Osteocyte (in vitro differentiated cells): ENCODE data around the gene IL34. TPM values are rescaled to one million over a fixed set of nuclear protein-coding genes. Genes with fewer than 3 reads are reported as not detected.

ENCODE experiments used
- DNase-seq: peaks from one replicate; pipeline ENCODE4 v3.0.0; 2021; ENCODE audit warnings: mixed read lengths; ENCODE audit not compliant: unreplicated experiment; ENCODE audit errors: extremely low spot score
- H3K27ac Mint-ChIP-seq: one replicate; pipeline ENCODE4 v1.8.0; 2021; ENCODE audit warnings: mild to moderate bottlenecking, mixed read lengths; ENCODE audit not compliant: unreplicated experiment
- H3K27me3 Mint-ChIP-seq: one replicate; pipeline ENCODE4 v1.8.0; 2021; ENCODE audit warnings: mixed read lengths; ENCODE audit not compliant: unreplicated experiment
- H3K36me3 Mint-ChIP-seq: one replicate; pipeline ENCODE4 v1.8.0; 2021; ENCODE audit warnings: mixed read lengths; ENCODE audit not compliant: unreplicated experiment
- H3K4me1 Mint-ChIP-seq: one replicate; pipeline ENCODE4 v1.8.0; 2021; ENCODE audit warnings: mixed read lengths; ENCODE audit not compliant: unreplicated experiment
- H3K4me3 Mint-ChIP-seq: one replicate; pipeline ENCODE4 v1.8.0; 2021; ENCODE audit warnings: mild to moderate bottlenecking, moderate library complexity, mixed read lengths; ENCODE audit not compliant: unreplicated experiment
- H3K9me3 Mint-ChIP-seq: one replicate; pipeline ENCODE4 v1.8.0; 2021; ENCODE audit warnings: mixed read lengths; ENCODE audit not compliant: unreplicated experiment
- CTCF ChIP-seq: fragments of 200-600 bp; sonication (generic); IDR thresholded peaks from 2 replicates; pipeline ENCODE4 v1.5.0; 2021; ENCODE audit warnings: antibody characterized with exemption, mild to moderate bottlenecking, moderate library complexity
- total RNA-seq: library from RNA; stranded (reverse); gene quantifications from 2 replicates; pipeline ENCODE4 v1.2.1, GENCODE V29; 2021

IL34 gene
- total RNA-seq, 1 donor from 2014 or later: 12.7 TPM

- no peaks in the 10 kb centered on the region for H3K27me3 Mint-ChIP-seq
- no peak for DNase-seq
- no peak overlapping the region for H3K4me3 Mint-ChIP-seq
- no peak overlapping the region for H3K27ac Mint-ChIP-seq
- H3K4me1 Mint-ChIP-seq: peaks cover 39% of the 10 kb centered on the region
- no peaks in the 10 kb centered on the region for H3K36me3 Mint-ChIP-seq
- no peak for TF ChIP-seq CTCF
- no peaks in the 10 kb centered on the region for H3K9me3 Mint-ChIP-seq
Observed at GRCh38 chr16:70644763-70645597, 1.4 kb upstream of the IL34 start.

GRCh38 chr16:70647441-70648359, 1.3 kb downstream of the IL34 start:
- DNase-seq: no peak
- Mint-ChIP-seq H3K27me3 (no peaks in the 10 kb centered on the region), H3K4me1 (peaks cover 56% of the 10 kb centered on the region), H3K4me3 (no peak overlapping the region), H3K36me3 (no peaks in the 10 kb centered on the region), H3K9me3 (no peaks in the 10 kb centered on the region), H3K27ac (peak overlapping the region; percentile 84)
- no peak for TF ChIP-seq CTCF

GRCh38 chr16:70648606-70649005, 2.2 kb downstream of the IL34 start:
- no peak for DNase-seq
- Mint-ChIP-seq H3K4me1 (peaks cover 63% of the 10 kb centered on the region), H3K4me3 (no peak overlapping the region), H3K27me3 (no peaks in the 10 kb centered on the region), H3K27ac (peak overlapping the region; percentile 84), H3K9me3 (no peaks in the 10 kb centered on the region), H3K36me3 (no peaks in the 10 kb centered on the region)
- no peak for TF ChIP-seq CTCF

GRCh38 chr16:70649300-70649699, 2.9 kb downstream of the IL34 start:
- TF ChIP-seq CTCF: no peak
- no peak overlapping the region for H3K4me3 Mint-ChIP-seq
- H3K36me3 Mint-ChIP-seq: no peaks in the 10 kb centered on the region
- H3K27ac Mint-ChIP-seq: peak overlapping the region; percentile 84
- H3K27me3 Mint-ChIP-seq: no peaks in the 10 kb centered on the region
- DNase-seq: no peak
- H3K9me3 Mint-ChIP-seq: no peaks in the 10 kb centered on the region
- peaks cover 68% of the 10 kb centered on the region for H3K4me1 Mint-ChIP-seq

GRCh38 chr16:70650216-70650615, 3.9 kb downstream of the IL34 start:
- H3K27ac Mint-ChIP-seq: peak overlapping the region; percentile 23
- no peak overlapping the region for H3K4me3 Mint-ChIP-seq
- no peak for TF ChIP-seq CTCF
- no peaks in the 10 kb centered on the region for H3K9me3 Mint-ChIP-seq
- H3K27me3 Mint-ChIP-seq: no peaks in the 10 kb centered on the region
- no peak for DNase-seq
- no peaks in the 10 kb centered on the region for H3K36me3 Mint-ChIP-seq
- H3K4me1 Mint-ChIP-seq: peaks cover 68% of the 10 kb centered on the region
